GM12878 (cell line): ENCODE data around the gene ETV3L. TPM values are rescaled to one million over a fixed set of nuclear protein-coding genes. Genes with fewer than 3 reads are reported as not detected.

Experiments used
- ATAC-seq: fragments of 200-7000 bp; cut with Tn5 transposase; 3 replicates; pipeline ENCODE4 v1.9.1; 2020; ENCODE audit warnings: mild to moderate bottlenecking, moderate library complexity
- BruUV-seq: library from RNA; stranded (reverse); fragments of 400-500 nt; replicated peaks from 2 replicates; lab custom pipeline; 2021; lab: Mats Ljungman, UMichigan
- CTCF ChIA-PET: fragments of 300-600 bp; sonication (Branson Sonifier 250); formaldehyde crosslinking; extraction: SDS; loops from one replicate; lab custom pipeline; 2021; ENCODE audit warnings: inconsistent platforms; lab: Yijun Ruan, JAX
- POLR2A ChIA-PET: fragments of 350-600 bp; formaldehyde crosslinking; extraction: SDS; loops from one replicate; lab custom pipeline; 2021; ENCODE audit warnings: inconsistent platforms; lab: Charles Lee
- RAD21 ChIA-PET: fragments of 300-600 bp; sonication (Branson Sonifier 250); formaldehyde crosslinking; loops from one replicate; lab custom pipeline; 2023; ENCODE audit warnings: antibody characterized with exemption; ENCODE audit not compliant: unreplicated experiment; lab: Charles Lee
- SMC1A ChIA-PET: fragments of 300-600 bp; sonication (Branson Sonifier 250); formaldehyde crosslinking; loops from one replicate; lab custom pipeline; 2023; ENCODE audit not compliant: unreplicated experiment, uncharacterized antibody; lab: Charles Lee
- DNase-seq: peaks from one replicate; pipeline ENCODE4 v3.0.0-alpha.2; 2011; ENCODE audit warnings: low read depth, low spot score
- FAIRE-seq: peaks from 3 replicates; lab custom pipeline; 2011; peaks lifted over from hg19 to GRCh38; lab: Jason Lieb, UNC
- H2AFZ ChIP-seq: 2 replicates; pipeline ENCODE4 v1.6.0; 2011; ENCODE audit warnings: low read depth, low read length, control low read depth; ENCODE audit not compliant: control insufficient read depth
- H3K27ac ChIP-seq: 2 replicates; pipeline ENCODE4 v1.5.1; 2011; ENCODE audit warnings: control low read depth; ENCODE audit not compliant: control insufficient read depth, insufficient read depth
- H3K27me3 ChIP-seq, 2 experiments: replicated peaks in 1 of 2; 2 replicates each; pipeline versions ENCODE4 v1.6.0 to v1.6.1; 2011; ENCODE audit warnings: low read length in 1 of 2; ENCODE audit not compliant: control insufficient read depth in 2 of 2, insufficient read depth in 2 of 2
- H3K36me3 ChIP-seq, 2 experiments: 2 replicates each; pipeline ENCODE4 v1.5.1; 2011; ENCODE audit warnings: low read length in 1 of 2; ENCODE audit not compliant: control insufficient read depth in 2 of 2, insufficient read depth in 2 of 2
- H3K4me1 ChIP-seq: 2 replicates; pipeline ENCODE4 v1.6.1; 2011; ENCODE audit warnings: mild to moderate bottlenecking, low read length, moderate library complexity, mixed read lengths; ENCODE audit not compliant: control insufficient read depth, insufficient read depth
- H3K4me2 ChIP-seq: 2 replicates; pipeline ENCODE4 v1.6.0; 2011; ENCODE audit warnings: control low read depth; ENCODE audit not compliant: control insufficient read depth, insufficient read depth
- H3K4me3 ChIP-seq: fragments of 200-600 bp; sonication (generic); 2 replicates; pipeline ENCODE4 v1.5.1; 2016
- H3K79me2 ChIP-seq: 2 replicates; pipeline ENCODE4 v1.6.0; 2011; ENCODE audit warnings: low read length; ENCODE audit not compliant: control insufficient read depth, insufficient read depth
- H3K9ac ChIP-seq: 2 replicates; pipeline ENCODE4 v1.8.0; 2011; ENCODE audit warnings: low read length, control low read depth, mixed read lengths; ENCODE audit not compliant: control insufficient read depth, insufficient read depth
- H3K9me3 ChIP-seq: replicated peaks from 3 replicates; pipeline ENCODE4 v1.5.1; 2011; ENCODE audit warnings: mild to moderate bottlenecking, low read length; ENCODE audit not compliant: control insufficient read depth, insufficient read depth
- H4K20me1 ChIP-seq: 2 replicates; pipeline ENCODE4 v1.6.0; 2011; ENCODE audit not compliant: control insufficient read depth, insufficient read depth
- ESRRA ChIP-seq: IDR thresholded peaks from 2 replicates; pipeline ENCODE4 v1.6.1; 2012; ENCODE audit warnings: mild to moderate bottlenecking, low read length, improper control_type of control experiment
- GABPA ChIP-seq: IDR thresholded peaks from 2 replicates; pipeline ENCODE4 v1.6.1; 2014; ENCODE audit warnings: antibody characterized with exemption, low read depth, mild to moderate bottlenecking, inconsistent platforms
- HDAC6 ChIP-seq: fragments of 200-600 bp; sonication (generic); IDR thresholded peaks from one replicate; pipeline ENCODE4 v1.8.0; 2017; ENCODE audit warnings: antibody characterized with exemption; ENCODE audit not compliant: unreplicated experiment
- KDM1A ChIP-seq: fragments of 200-600 bp; sonication (generic); IDR thresholded peaks from 2 replicates; pipeline ENCODE4 v1.6.1; 2016; ENCODE audit warnings: borderline replicate concordance
- PAX5 ChIP-seq: IDR thresholded peaks from 2 replicates; pipeline ENCODE4 v1.6.1; 2011; ENCODE audit warnings: low read depth, low read length, borderline replicate concordance
- TCF3 ChIP-seq: IDR thresholded peaks from 2 replicates; pipeline ENCODE4 v1.6.1; 2012; ENCODE audit warnings: low read depth, mild to moderate bottlenecking, low read length, borderline replicate concordance; ENCODE audit not compliant: insufficient read depth
- YBX1 ChIP-seq: fragments of 450-650 bp; IDR thresholded peaks from 2 replicates; pipeline ENCODE4 v1.6.1; 2016; ENCODE audit warnings: antibody characterized with exemption
- WGBS: methylation state at CpG from one replicate; pipeline ENCODE4 v1.1.6; 2016; ENCODE audit warnings: low lambda C conversion rate; ENCODE audit not compliant: insufficient replicate concordance, insufficient coverage; ENCODE audit errors: missing lambda C conversion rate; 5-methylcytosine and 5-hydroxymethylcytosine counted together
- in situ Hi-C: fragments of 300-500 bp; cut with MboI; formaldehyde crosslinking; loops from 9 replicates; pipeline ENCODE4 v1.14.3; 2018; ENCODE audit warnings: mixed read lengths
- intact Hi-C: fragments of 100-400 bp; cut with micrococcal nuclease; formaldehyde crosslinking; loops from one replicate; pipeline ENCODE4 v1.14.2; 2022; ENCODE audit not compliant: unreplicated experiment
- polyA plus RNA-seq, 11 experiments: library from polyadenylated mRNA; depleted of rRNA in 4 of 11; unstranded in 6 of 11; stranded (reverse) in 5 of 11; fragments of >200 nt; fragmentation: Nextera tagmentation in 4 of 11; fragmentation: Illumina TruSeq in 1 of 11; extraction: Ambion mirVana in 4 of 11; extraction: Trizol in 1 of 11; gene quantifications; 1 replicate in 1 of 11; 2 replicates in 10 of 11; pipeline versions ENCODE4 v1.2.1 to v1.2.3, GENCODE V29; 2011 to 2016; ENCODE audit warnings: inconsistent platforms in 2 of 11, missing spikeins in 2 of 11, low read depth in 1 of 11
- total RNA-seq, 4 experiments: library from RNA; depleted of rRNA in 3 of 4; stranded (reverse); fragments of >200 nt in 3 of 4; fragmentation: Illumina TruSeq in 1 of 4; extraction: Trizol in 1 of 4; gene quantifications; 2 replicates each; pipeline versions ENCODE4 v1.2.1 to v1.2.3, GENCODE V29; 2013 to 2021
- TF ChIP-seq, protein P1 (sequence below): fragments of 450-650 bp; IDR thresholded peaks from 2 replicates; pipeline ENCODE4 v1.6.1; 2016; ENCODE audit warnings: mild to moderate bottlenecking
- TF ChIP-seq, protein P2 (sequence below): fragments of 450-650 bp; IDR thresholded peaks from 2 replicates; pipeline ENCODE4 v1.6.1; 2018; ENCODE audit warnings: borderline replicate concordance, mild to moderate bottlenecking; ENCODE audit not compliant: partially characterized antibody
- TF ChIP-seq, protein P3 (sequence below): fragments of 450-650 bp; IDR thresholded peaks from 2 replicates; pipeline ENCODE4 v1.6.1; 2017; ENCODE audit warnings: borderline replicate concordance

Gene ETV3L
- total and polyA plus RNA-seq, 10 of the 15 experiments (the other 5 are each of a cell fraction or from before 2014, with no cell fraction given): 0.03 to 1.3 (median 0.44) TPM

DNA sequence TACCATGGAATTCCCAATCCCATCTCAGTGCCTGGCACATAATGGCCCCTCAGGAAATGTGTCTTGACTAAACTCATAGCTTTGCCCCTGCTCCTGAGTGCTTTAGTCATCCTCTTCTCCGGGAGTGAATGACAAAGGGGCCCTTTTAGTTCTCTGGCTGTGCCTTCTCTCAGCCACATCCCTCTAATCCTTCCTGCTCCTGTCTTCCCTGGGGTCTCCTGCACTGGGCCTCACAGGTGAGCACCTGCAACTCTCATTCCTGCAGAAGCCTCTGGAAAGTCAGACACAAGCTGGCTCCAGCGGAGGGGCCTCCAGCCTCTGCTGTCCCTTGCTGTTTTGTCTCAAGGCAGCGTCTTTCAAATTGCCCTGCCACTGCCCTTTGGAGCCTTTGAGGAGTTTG is 14.0 kb upstream of the ETV3L start:
- H3K4me2 ChIP-seq: no peak overlapping the region
- no peak overlapping the region for H3K27ac ChIP-seq
- ATAC-seq (no peak), FAIRE-seq (no peak), DNase-seq (no peak)
- 17% methylated on average over 3 of the region's 3 CpGs for WGBS
- ChIA-PET RAD21 (no interaction called here), SMC1A (no interaction called here), POLR2A (no interaction called here), CTCF (interaction anchor here (1.6 to 2.1 kb wide), 2 partner anchors 24 to 39 kb away, joined by 4 to 7 read pairs; no protein-coding TSS in a partner anchor)
- no peaks in the 10 kb centered on the region for H3K79me2 ChIP-seq
- H3K9me3 ChIP-seq: no peaks in the 10 kb centered on the region
- H3K4me3 ChIP-seq: no peak overlapping the region
- no TSS peak for BruUV-seq
- H3K27me3 ChIP-seq: 0 out of 4 replicates have a peak, but pooled peaks cover 0 to 2% of the 10 kb centered on the region in 2 experiments
- intact Hi-C loops: no loop called here
- H4K20me1 ChIP-seq: no peaks in the 10 kb centered on the region
- H3K36me3 ChIP-seq: no peaks in the 10 kb centered on the region
- H2AFZ ChIP-seq: no peak overlapping the region
- H3K4me1 ChIP-seq: peaks cover 18% of the 10 kb centered on the region
- TF ChIP-seq KDM1A (no peak), YBX1 (no peak), GABPA (no peak), ESRRA (no peak), PAX5 (no peak), HDAC6 (no peak), TCF3 (no peak)
- TF ChIP-seq, protein P1, sequence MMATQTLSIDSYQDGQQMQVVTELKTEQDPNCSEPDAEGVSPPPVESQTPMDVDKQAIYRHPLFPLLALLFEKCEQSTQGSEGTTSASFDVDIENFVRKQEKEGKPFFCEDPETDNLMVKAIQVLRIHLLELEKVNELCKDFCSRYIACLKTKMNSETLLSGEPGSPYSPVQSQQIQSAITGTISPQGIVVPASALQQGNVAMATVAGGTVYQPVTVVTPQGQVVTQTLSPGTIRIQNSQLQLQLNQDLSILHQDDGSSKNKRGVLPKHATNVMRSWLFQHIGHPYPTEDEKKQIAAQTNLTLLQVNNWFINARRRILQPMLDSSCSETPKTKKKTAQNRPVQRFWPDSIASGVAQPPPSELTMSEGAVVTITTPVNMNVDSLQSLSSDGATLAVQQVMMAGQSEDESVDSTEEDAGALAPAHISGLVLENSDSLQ: no peak
- TF ChIP-seq, protein P2, sequence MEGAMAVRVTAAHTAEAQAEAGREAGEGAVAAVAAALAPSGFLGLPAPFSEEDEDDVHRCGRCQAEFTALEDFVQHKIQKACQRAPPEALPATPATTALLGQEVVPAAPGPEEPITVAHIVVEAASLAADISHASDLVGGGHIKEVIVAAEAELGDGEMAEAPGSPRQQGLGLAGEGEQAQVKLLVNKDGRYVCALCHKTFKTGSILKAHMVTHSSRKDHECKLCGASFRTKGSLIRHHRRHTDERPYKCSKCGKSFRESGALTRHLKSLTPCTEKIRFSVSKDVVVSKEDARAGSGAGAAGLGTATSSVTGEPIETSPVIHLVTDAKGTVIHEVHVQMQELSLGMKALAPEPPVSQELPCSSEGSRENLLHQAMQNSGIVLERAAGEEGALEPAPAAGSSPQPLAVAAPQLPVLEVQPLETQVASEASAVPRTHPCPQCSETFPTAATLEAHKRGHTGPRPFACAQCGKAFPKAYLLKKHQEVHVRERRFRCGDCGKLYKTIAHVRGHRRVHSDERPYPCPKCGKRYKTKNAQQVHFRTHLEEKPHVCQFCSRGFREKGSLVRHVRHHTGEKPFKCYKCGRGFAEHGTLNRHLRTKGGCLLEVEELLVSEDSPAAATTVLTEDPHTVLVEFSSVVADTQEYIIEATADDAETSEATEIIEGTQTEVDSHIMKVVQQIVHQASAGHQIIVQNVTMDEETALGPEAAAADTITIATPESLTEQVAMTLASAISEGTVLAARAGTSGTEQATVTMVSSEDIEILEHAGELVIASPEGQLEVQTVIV: no peak
- TF ChIP-seq, protein P3, sequence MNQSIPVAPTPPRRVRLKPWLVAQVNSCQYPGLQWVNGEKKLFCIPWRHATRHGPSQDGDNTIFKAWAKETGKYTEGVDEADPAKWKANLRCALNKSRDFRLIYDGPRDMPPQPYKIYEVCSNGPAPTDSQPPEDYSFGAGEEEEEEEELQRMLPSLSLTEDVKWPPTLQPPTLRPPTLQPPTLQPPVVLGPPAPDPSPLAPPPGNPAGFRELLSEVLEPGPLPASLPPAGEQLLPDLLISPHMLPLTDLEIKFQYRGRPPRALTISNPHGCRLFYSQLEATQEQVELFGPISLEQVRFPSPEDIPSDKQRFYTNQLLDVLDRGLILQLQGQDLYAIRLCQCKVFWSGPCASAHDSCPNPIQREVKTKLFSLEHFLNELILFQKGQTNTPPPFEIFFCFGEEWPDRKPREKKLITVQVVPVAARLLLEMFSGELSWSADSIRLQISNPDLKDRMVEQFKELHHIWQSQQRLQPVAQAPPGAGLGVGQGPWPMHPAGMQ: no peak
- no peak overlapping the region for H3K9ac ChIP-seq
- in situ Hi-C loops: no loop called here
